ENCODE data around the gene AP1G1.
"Not testable (repeated sequence)": the region's sequence is repeated elsewhere in the genome, so short reads cannot be mapped to it uniquely, and the experiment has no call there.

The AP1G1 gene

DNA sequence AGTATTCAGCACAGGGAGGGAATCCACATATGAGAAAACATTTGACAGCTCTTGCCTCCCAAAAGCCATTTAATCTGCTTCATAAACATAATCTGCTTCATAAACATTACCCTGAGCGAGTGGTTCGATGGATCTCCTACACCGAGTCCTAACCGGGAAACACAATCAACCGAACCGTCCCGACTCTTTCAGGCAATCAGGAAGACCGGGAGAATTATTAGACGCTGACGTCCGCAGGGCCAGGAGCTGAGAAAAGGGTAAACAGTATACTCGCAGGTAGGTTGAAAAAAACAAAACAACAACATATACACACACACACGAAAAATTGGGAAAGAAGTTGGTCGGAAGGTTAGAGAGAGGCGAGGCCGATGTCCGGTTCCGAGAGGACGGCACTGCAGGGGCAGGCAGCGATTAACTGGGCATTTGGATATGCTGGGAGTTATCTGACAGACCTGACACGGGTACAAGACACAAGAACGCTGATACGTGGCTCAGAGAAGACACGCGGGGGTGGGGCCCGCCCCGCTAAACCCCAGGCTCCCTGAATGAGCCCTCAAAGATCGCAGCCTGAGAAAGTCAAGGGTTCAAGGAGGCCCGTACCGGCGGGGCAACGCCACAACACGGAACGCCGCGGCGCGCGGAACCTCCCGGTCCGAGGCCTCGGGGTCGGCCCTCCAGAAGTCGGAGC lies 585 bp downstream of the AP1G1 start:
- peak; percentile 17 for DNase-seq

DNA sequence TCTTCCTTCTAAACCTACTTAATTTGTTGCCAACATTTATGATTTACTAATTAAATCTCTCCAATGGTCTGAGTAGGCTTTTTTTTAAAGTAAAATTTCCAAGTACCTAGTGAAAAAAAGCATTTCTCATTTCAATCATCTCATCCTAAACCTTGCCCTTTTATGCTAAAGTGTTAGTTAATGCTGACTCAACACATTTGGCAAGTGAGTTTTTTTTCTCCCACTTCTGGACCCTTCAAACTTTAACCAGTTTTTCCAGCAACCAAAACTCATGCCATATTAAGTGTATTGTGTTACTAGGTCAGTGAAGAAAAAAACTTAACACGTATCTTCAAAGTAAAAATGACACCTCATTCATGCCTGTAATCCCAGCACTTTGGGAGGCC lies 5.3 kb downstream of the AP1G1 start:
- DNase-seq = no peak

DNA sequence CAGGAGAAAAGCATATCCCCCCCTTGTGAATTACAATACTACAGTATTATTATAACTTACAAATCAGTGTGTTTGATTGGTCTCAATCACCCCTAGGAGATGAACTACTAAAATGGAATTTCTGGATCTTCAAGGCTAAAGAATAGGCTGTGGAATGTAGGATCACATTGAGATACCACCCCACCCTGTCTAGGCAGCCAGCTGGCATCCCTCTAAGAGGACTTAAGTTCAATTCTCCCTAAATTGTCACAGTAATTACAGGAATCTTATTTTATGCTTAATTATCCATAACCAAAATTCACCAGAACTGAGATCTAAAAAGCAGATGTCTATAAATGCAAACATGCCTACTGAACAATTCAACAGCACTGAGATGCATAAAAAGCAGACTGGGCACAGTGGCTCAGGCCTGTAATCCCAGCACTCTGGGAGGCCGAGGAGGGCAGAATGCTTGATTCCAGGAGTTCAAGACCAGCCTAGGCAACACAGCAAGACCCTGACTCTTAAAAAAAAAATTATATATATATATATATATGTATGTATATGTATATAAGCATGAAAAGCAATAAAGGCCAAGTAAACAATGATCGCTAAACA lies 12.0 kb downstream of the AP1G1 start:
- DNase-seq = no peak

DNA sequence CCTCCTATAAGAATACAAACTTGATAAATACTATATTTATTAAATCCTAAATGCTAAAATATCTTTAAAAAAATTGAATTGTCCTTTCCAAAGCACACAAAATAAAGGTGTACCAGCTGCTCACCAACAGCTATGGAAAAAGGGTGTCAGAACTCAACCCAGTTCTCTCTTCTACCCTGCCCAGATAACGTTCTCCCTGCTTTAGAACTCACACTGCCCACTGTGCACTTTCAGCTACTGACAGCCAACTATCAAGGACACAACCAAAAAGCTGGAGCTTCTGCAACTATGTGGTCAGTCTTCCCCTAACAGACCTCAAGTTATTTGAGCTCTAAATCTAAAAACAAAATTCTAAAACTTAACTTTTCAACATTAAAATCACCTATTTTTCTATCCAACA lies 13.7 kb downstream of the AP1G1 start:
- no peak for DNase-seq

DNA sequence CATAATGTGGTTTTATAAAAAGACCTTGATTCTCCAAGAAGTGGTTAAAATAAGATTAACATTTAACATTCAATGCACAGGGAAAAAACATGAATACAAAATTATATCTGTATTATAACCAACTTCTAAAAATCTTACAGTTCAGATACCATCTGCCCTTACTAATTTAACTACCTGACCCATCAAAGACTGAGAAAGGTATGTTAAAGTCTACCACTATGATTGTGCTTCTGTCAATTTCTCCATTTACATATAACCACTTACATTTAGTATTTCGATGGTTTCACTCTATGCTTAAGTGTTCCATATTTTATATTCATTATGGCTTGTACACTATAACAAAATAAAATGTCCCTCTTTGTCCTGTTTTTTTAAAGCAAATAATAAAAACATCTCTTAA lies 14.6 kb downstream of the AP1G1 start:
- no peak for DNase-seq

DNA sequence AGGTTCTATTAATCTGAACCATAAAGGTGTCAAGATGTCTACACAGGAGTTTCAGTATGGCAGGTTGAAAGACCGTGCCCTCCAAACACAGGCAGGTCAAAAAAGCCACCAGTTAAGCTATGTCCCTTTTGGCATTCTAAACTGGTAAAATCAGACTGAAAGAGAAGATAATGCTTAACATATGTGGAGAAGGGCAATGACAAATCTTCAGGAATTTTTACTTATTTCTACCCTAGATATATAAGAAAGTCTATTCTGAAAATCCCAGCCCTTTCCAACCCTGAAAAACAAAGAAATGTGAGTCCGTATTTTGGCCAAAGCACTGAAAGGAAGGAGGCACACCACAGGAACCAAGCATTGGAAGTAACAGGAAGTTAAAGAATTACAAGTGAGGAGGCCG lies 16.5 kb downstream of the AP1G1 start:
- DNase-seq = no peak

DNA sequence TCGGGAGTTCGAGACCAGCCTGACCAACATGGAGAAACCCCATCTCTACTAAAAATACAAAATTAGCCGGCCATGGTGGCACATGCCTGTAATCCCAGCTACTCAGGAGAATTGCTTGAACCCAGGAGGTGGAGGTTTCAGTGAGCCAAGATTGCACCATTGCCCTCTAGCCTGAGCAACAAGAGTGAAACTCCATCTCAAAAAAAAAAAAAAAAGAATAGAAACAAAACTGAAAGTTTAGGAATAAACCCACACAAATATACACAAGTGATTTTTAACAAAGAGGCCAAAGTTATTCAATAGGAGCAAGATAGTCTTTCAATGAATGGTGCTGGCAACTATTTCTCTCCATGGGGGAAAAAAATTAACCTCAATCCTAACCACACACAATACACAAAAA lies 18.3 kb downstream of the AP1G1 start:
- not testable (repeated sequence) for DNase-seq

DNA sequence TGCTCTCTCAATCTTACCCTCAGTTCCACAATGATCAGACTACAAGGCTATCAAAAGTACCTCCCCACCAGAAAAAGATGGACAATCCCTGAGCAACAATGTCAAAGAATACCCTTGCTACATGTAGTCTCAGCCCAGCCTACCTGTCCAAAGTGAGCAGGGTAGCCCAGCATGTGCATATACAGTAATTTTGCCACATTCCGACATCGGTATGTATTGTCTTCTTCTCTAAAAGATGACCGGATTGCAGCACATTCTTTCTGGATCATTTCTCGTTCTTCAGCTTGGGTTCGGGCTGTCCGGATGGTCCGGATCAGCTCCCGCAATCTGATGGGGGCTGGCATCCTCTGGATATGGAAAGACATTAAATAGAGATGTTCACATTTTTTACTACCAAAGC lies 19.5 kb downstream of the AP1G1 start:
- no peak for DNase-seq

DNA sequence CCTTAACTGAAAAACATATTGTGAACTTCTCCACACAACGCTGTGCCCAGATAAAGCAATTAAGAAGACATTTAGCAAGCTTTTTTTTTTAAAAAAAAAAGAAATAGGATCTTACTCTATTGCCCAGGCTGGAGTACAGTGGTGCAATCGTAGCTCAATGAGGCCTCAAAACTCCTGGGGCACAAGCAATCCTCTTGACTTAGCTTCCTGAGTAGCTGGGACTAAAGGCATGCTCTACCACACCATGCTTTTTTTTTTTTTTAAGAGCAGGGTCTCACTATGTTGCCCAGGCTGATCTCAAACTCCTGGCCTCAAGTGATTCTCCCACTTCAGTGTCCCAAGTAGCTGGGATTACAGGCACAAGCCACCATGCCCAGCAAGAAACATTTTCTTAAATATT lies 20.1 kb downstream of the AP1G1 start:
- no peak for DNase-seq

DNA sequence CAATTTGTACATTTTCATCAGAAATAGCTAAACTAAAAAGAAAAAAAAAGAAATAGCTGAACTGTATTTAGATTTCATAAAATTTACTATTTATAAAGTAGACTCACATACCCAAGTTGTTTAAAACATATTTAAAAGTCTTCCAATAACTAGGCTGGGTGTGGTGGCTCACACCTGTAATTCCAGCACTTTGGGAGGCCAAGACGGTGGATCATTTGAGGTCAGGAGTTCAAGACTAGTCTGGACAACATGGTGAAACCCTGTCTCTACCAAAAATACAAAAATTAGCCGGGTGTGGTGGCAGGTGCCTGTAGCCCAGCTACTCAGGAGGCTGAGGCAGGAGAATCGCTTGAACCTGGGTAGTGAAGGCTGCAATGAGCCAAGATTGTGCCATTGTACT lies 23.5 kb downstream of the AP1G1 start:
- not testable (repeated sequence) for DNase-seq

DNA sequence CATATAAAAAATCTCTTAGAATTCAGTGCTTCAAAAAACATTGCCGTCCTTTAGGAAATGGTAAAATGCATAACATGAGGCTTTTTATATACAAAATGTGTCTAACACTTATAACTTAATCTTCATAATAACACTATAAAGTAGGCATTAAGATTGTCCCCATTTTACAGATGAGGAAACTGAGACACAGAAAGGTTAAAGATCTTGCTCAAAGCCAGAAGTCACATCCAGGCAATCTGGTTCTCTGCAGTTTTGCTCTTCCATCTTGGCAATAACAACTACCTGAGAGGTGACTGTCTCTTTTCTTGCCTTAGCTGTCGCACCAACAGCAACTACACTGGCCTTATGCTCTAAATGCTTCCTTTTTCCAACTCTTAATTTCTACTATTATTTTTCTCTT lies 24.5 kb downstream of the AP1G1 start:
- no peak for DNase-seq

DNA sequence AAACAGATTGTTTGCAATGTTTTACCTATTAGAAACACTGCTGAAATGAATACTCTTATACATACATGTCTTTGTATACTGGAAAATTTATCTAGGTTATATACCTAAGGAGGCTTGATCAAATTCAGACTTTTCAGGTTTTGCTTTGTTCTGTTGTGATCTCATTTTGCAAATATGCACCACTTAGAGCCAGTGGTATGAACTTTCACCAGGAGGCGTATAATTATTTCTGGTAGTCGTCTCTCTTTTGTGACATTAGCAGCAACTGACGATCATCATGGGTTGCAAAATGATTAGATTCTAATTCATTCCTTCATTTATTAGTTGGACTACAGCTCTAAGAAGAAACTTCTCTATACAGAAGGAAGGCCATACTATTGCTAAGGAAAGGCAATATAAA lies 26.9 kb downstream of the AP1G1 start:
- DNase-seq = no peak

DNA sequence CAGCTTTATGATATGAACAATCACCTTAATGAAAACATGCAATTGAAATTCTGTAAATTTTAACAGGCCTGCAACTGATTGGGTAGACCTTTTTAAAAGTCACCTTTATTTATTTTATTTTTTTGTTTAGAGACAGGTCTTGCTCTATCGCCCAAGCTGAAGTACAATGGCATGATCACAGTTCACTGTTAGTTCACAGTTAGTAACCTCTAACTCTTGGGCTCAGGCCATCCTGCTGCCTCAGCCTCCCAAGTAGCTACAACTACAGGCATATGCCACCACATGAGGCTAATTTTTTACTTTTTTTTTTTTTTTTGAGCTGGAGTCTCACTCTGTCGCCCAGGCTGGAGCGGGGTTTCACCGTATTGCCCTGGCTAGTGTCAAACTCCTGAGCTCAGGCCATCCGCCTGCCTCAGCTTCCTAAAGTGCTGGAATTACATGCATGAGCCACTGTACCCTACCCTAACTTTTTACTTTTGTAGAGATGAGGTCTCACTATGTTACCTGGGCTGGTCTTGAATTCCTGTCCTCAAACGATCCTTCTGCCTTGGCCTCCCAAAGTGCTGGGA lies 28.0 kb downstream of the AP1G1 start:
- DNase-seq = no peak

DNA sequence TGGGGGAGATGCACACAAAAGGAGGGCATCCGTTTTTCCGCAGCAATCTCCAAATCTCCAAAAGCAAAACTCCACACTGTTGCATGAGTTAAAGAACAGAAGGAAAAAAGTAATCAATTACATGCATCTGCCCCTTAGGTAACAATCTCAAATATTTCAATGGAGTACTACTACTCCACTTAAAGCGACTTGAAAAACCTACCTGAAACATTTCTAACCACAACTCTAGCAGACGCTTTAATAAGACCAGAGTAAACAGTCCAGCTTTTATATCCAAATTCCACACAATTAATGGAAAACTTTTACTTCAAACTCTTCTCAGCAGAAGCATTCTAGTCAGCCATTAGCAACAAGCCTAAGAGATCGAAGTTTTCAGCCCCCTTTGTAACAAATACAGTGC lies 29.9 kb downstream of the AP1G1 start:
- no peak for DNase-seq

DNA sequence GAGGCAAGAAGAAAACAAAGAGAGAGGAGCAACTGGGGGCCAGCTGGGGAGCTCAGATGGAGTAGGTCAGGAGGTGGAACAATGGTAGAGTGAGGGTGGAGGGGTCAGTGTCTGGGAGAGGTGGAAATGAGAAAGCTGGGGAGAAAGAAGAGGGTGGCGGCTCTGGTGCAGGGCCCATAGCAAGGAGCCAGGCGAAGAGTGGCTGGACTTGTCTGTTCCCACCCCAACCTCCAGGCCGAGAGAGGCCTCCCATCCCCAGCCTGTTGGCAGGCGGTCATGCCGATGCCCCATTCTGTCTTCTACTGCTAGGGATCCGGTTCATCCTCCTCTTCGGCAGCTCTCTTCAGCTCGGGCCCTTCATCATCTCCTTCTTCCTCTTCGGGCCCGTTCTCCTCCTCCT lies 31.3 kb downstream of the AP1G1 start:
- DNase-seq = no peak

DNA sequence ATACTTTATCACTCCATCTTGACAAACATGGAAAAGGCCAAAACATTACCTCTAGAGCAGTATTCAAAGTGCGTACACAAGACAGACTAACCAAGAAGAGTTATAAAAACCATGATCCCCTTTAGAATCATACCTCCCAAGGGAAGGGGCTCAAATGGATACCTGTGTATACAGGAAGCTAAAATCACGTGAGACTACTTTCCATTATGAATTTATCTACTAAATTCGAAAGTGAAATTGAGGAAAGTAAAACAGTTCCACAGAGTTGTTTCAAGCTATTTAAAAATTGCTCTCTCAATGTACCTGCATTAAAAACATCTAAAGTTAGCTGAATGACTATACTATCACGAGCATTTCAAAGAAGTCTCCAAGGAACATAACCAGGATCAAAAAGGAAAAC lies 32.7 kb downstream of the AP1G1 start:
- DNase-seq = no peak

DNA sequence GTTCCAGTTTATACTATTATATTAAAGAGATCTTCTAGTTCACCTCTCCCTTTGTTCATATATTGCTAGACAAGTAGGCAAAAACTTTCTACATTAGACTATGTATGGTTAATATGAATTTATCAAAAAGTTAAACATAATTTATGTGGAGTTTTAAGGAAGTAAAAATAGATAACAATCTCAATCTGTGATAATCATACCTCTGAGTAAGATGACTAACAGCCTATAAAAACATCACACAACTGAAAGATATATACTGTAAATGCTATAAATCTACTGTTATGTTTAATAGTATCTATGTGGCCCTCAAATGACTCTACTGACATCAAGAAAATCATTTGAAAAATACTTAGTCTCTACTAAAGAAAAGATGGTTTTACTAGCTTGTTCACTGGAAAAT lies 37.1 kb downstream of the AP1G1 start:
- DNase-seq = no peak

DNA sequence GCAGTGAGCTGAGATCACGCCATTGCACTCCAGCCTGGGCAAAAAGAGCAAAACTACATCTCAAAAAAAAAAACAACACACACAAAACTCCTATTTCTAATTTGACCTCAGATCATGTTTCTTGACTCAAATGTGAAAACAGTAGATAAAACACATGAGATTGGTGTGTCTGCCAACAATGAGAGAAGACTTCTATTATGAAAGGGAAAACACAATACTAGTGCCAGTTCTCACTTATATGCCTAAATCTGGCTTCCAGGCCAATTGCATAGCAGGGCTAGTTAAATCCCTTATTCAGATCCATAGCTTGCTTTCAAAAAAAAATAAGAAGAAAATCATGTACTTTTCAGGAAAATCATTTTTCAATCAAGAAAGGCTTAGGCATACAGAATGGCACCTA lies 39.4 kb downstream of the AP1G1 start:
- no peak for DNase-seq

DNA sequence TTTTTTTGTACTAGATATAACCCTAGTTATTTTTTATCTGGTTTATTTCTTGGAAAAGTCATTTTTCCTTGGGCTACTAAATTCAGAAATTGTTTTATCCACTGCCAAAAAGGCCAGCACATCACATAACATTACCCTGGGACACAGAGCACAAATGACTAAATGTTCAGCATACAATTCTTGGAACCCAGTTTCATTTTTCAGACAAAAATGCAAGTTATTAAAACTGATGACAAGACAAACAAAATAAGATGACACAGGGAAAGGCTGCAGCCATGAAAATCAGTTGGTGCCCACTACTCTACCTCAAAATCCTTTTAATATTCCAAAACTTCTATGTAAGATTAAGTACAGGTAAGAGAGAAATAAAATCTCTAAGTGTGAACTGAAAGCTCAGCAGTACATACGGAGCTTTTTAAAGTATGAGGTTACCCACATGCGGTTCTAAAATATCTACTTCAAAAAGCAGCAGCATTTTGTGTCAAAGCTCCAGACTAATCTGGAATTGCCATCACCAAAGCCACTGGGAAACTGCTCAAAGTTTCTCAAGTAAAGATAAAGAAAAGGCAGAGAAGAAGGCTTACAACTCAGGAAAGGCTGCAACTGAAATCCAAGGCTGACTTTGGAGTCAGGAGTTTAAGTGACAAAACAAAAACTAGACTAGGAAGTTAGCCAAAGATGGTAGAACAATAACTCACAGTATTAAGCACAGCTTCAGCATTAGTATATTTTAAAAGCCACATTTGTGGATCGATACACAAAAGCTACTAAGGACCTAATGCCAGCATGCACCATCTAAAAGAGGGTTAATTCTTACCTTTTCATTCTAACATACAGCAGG lies 41.4 kb downstream of the AP1G1 start:
- DNase-seq = no peak

DNA sequence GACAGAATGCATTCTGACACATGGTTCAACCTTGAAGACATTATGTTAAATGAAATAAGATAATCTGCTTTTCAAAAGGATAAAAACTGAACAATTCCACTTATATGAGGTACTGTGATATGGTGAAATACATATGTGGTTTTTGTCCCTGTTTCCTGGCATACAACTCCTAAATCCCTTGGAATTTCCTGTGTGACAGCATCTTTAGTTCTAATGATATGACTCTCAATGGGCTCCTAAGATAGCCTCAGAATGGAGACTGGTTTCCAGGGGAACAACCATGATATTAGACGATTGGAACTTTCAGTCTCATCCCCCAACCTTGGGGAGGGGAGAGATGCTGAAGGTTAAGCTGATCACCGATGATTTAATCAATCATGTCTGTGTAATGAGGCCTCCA lies 46.4 kb downstream of the AP1G1 start:
- DNase-seq = no peak

DNA sequence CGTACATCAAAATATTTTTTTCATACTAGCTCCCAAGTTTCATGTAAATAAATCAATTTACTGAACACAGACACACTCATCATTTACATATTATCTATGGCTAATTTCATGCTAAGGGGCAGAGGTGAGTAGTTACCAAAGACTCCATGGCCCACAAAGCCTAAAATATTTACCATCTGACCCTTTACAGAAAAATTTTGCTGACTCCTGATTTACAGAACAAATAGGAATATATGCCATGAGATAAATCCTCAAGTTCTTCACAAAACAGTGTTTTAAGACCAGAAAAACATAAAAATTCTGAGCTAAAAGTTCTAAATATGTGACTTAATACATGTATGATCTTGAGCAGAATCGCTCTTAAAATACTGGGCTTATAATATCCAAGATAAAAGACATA lies 47.5 kb downstream of the AP1G1 start:
- DNase-seq = no peak

DNA sequence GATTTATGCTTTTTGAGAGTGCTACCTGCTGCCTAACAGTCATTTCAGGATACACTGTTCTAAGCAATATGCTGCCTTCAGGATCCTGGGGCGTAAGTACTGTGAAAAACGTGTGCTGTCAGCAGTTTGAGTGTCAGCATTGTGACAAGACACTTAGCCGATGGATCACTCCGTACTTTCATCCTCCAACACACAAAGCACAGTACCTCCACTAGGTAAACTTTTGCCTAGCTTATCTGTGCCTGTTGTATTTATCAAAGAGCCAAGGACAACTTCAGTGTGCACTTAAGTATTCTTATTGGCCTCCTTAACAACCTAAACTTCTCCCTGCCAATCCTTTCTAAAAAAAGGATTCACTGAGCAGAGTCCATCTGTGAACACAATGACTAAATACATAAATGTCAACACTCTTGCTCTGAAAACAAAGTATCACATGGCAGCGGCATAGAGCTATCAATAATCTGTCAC lies 50.3 kb downstream of the AP1G1 start:
- no peak for DNase-seq

DNA sequence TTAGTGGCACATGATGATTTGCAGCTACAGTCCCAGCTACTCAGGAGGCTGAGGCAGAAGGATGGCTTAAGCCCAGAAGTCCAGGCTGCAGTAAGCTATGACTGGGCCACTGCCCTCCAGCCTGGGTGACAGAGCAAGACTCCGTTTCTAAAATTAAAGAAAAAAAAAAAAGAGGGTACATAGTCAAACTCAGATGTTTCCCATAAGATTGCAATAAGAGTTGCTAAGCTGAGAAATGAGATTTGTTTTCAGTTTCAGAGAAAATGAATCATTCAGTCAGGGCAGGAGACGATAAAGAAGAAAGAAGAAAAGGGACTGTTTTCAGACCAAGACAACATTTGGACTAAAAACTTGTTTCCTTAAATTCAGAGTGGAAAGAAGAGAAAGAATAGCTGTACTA lies 54.0 kb downstream of the AP1G1 start:
- DNase-seq = no peak

DNA sequence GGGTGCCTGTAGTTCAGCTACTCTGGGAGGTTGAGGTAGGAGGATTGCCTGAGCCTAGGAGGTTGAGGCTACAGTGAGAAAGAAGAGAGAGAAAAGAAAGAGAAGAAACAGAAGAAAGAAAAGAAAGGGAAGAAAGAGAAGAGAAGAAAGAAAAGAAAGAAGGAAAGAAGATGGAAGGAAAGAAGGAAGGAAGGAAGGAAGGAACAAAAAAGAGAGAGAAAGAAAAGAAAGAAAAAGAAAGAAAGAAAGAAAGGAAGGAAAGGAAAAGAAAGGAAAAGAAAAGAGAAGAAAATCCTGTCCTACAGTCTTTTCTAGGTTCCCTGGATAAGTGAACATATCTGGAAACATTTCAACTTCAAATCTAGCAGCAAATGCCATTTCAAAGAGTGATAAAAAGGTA lies 54.5 kb downstream of the AP1G1 start:
- no peak for DNase-seq

Data from NCI-H2227 treated with DMSO at 0.1 percent for 48 hours (cell line).